Mesendoderm (in vitro differentiated cells): ENCODE measurements around the gene PRSS27.
A peak's percentile ranks its signal among the peaks of the same experiment; 100 is the strongest.
"Not testable (repeated sequence)": the region's sequence is repeated elsewhere in the genome, so short reads cannot be mapped to it uniquely, and the experiment has no call there.

ENCODE experiments used
- DNase-seq: peaks from one replicate; pipeline ENCODE4 v3.0.0; 2013
- H2AK5ac ChIP-seq: 2 replicates; pipeline ENCODE4 v1.6.1; 2013; ENCODE audit warnings: low read length, inconsistent platforms
- H2BK120ac ChIP-seq: 2 replicates; pipeline ENCODE4 v1.6.1; 2013; ENCODE audit warnings: low read depth, mild to moderate bottlenecking, low read length, moderate library complexity, mixed read lengths
- H2BK15ac ChIP-seq: replicated peaks from 2 replicates; pipeline ENCODE4 v1.6.1; 2013; ENCODE audit warnings: low read depth, mild to moderate bottlenecking, moderate library complexity
- H2BK5ac ChIP-seq: 2 replicates; pipeline ENCODE4 v1.6.1; 2013; ENCODE audit warnings: low read length, inconsistent platforms
- H3K18ac ChIP-seq: 2 replicates; pipeline ENCODE4 v1.6.1; 2013; ENCODE audit warnings: mild to moderate bottlenecking, low read length, mixed read lengths
- H3K23ac ChIP-seq: one replicate; pipeline ENCODE4 v1.6.1; 2013; ENCODE audit warnings: low read length
- H3K27ac ChIP-seq: 2 replicates; pipeline ENCODE4 v1.5.1; 2013; ENCODE audit warnings: low read depth, mild to moderate bottlenecking, inconsistent platforms, low read length, moderate library complexity
- H3K27me3 ChIP-seq: 2 replicates; pipeline ENCODE4 v1.6.1; 2013; ENCODE audit warnings: low read length, control low read depth, mild to moderate bottlenecking, inconsistent platforms; ENCODE audit not compliant: insufficient read depth, poor library complexity
- H3K36me3 ChIP-seq: 2 replicates; pipeline ENCODE4 v1.6.1; 2013; ENCODE audit warnings: low read length, inconsistent platforms; ENCODE audit not compliant: control insufficient read depth, insufficient read depth
- H3K4ac ChIP-seq: one replicate; pipeline ENCODE4 v1.6.1; 2013; ENCODE audit warnings: low read depth, mild to moderate bottlenecking, low read length, moderate library complexity
- H3K4me1 ChIP-seq: 2 replicates; pipeline ENCODE4 v1.6.1; 2013; ENCODE audit warnings: low read depth, low read length, inconsistent platforms; ENCODE audit not compliant: control insufficient read depth
- H3K4me2 ChIP-seq: 2 replicates; pipeline ENCODE4 v1.6.1; 2013; ENCODE audit warnings: low read length
- H3K4me3 ChIP-seq: 2 replicates; pipeline ENCODE4 v1.5.1; 2013; ENCODE audit warnings: mild to moderate bottlenecking, low read length
- H3K56ac ChIP-seq: one replicate; pipeline ENCODE4 v1.6.1; 2013; ENCODE audit warnings: low read length
- H3K79me1 ChIP-seq: 2 replicates; pipeline ENCODE4 v1.6.1; 2013; ENCODE audit warnings: low read length, inconsistent platforms
- H3K79me2 ChIP-seq: 2 replicates; pipeline ENCODE4 v1.6.1; 2013; ENCODE audit warnings: mild to moderate bottlenecking, low read length; ENCODE audit not compliant: control insufficient read depth, insufficient read depth
- H3K9ac ChIP-seq: 2 replicates; pipeline ENCODE4 v1.6.1; 2013; ENCODE audit warnings: low read length, inconsistent platforms
- H4K5ac ChIP-seq: one replicate; pipeline ENCODE4 v1.6.1; 2013; ENCODE audit warnings: low read length
- H4K8ac ChIP-seq: one replicate; pipeline ENCODE4 v1.6.1; 2013; ENCODE audit warnings: low read depth, mild to moderate bottlenecking, control low read depth, low read length, moderate library complexity
- WGBS: extraction: QIAGEN DNeasy Blood & Tissue Kit; methylation state at CpG from one replicate; pipeline ENCODE4 v1.1.7; 2013; ENCODE audit warnings: low lambda C conversion rate, missing lambda C conversion rate; ENCODE audit not compliant: insufficient coverage; ENCODE audit errors: extremely low coverage; 5-methylcytosine and 5-hydroxymethylcytosine counted together

PRSS27 gene

GRCh38 chr16:2687531-2688308 lies 32.3 kb downstream of the PRSS27 start:
- H4K8ac ChIP-seq = no peak overlapping the region
- H3K79me1 ChIP-seq = peaks cover 16% of the 10 kb centered on the region
- no peak overlapping the region for H3K4me2 ChIP-seq
- no peak overlapping the region for H3K9ac ChIP-seq
- H3K4me3 ChIP-seq = no peak overlapping the region
- H2BK5ac ChIP-seq = no peak overlapping the region
- WGBS = no CpG with 5 or more reads among the region's 19 CpGs
- H3K79me2 ChIP-seq = peaks cover 28% of the 10 kb centered on the region
- H3K36me3 ChIP-seq = no peaks in the 10 kb centered on the region
- no peak overlapping the region for H2BK120ac ChIP-seq
- H4K5ac ChIP-seq = no peak overlapping the region
- no peak overlapping the region for H3K56ac ChIP-seq
- H3K4me1 ChIP-seq = no peaks in the 10 kb centered on the region
- no peak overlapping the region for H3K23ac ChIP-seq
- no peak overlapping the region for H3K18ac ChIP-seq
- H3K27ac ChIP-seq = no peak overlapping the region
- no peaks in the 10 kb centered on the region for H3K27me3 ChIP-seq
- no peak overlapping the region for H2AK5ac ChIP-seq
- DNase-seq = no peak
- H2BK15ac ChIP-seq = no peak overlapping the region
- H3K4ac ChIP-seq = no peak overlapping the region

GRCh38 chr16:2686912-2687507 lies 33.0 kb downstream of the PRSS27 start:
- no peaks in the 10 kb centered on the region for H3K27me3 ChIP-seq
- H3K9ac ChIP-seq = no peak overlapping the region
- no peak overlapping the region for H2BK15ac ChIP-seq
- H3K79me2 ChIP-seq = peaks cover 30% of the 10 kb centered on the region
- H4K5ac ChIP-seq = no peak overlapping the region
- no peak overlapping the region for H3K4me3 ChIP-seq
- H2BK120ac ChIP-seq = no peak overlapping the region
- H2BK5ac ChIP-seq = no peak overlapping the region
- H3K4me1 ChIP-seq = no peaks in the 10 kb centered on the region
- no peak overlapping the region for H3K18ac ChIP-seq
- no peak overlapping the region for H2AK5ac ChIP-seq
- H3K4me2 ChIP-seq = no peak overlapping the region
- H4K8ac ChIP-seq = no peak overlapping the region
- no peaks in the 10 kb centered on the region for H3K36me3 ChIP-seq
- H3K79me1 ChIP-seq = peaks cover 15% of the 10 kb centered on the region
- no peak for DNase-seq
- WGBS = no CpG with 5 or more reads among the region's 20 CpGs
- H3K23ac ChIP-seq = no peak overlapping the region
- H3K56ac ChIP-seq = no peak overlapping the region
- H3K4ac ChIP-seq = no peak overlapping the region
- H3K27ac ChIP-seq = no peak overlapping the region

- Histone ChIP-seq H3K79me2 (peaks cover 31% of the 10 kb centered on the region), H3K79me1 (peaks cover 11% of the 10 kb centered on the region)
- H2AK5ac ChIP-seq, H4K8ac ChIP-seq, H3K4me3 ChIP-seq, H2BK5ac ChIP-seq, H3K27ac ChIP-seq, H3K36me3 ChIP-seq, H3K18ac ChIP-seq, H3K23ac ChIP-seq, H3K56ac ChIP-seq, H2BK15ac ChIP-seq, H3K9ac ChIP-seq, H3K4ac ChIP-seq, H2BK120ac ChIP-seq, H3K27me3 ChIP-seq, H3K4me2 ChIP-seq, H4K5ac ChIP-seq, DNase-seq, H3K4me1 ChIP-seq: not testable (repeated sequence)
- WGBS = no CpG with 5 or more reads among the region's 9 CpGs
These were observed 33.9 kb downstream of the PRSS27 start for GRCh38 chr16:2686075-2686474.

- H3K27ac ChIP-seq, H2AK5ac ChIP-seq, H4K5ac ChIP-seq, H2BK15ac ChIP-seq, H2BK120ac ChIP-seq, H3K4me1 ChIP-seq, H3K36me3 ChIP-seq, H3K79me1 ChIP-seq, DNase-seq, H2BK5ac ChIP-seq, H3K27me3 ChIP-seq, H3K18ac ChIP-seq, H3K4ac ChIP-seq, H4K8ac ChIP-seq: not testable (repeated sequence)
- Histone ChIP-seq H3K23ac (peak overlapping the region; percentile 37), H3K4me2 (peak overlapping the region; percentile 74), H3K56ac (peak overlapping the region; percentile 95), H3K79me2 (peaks cover 19% of the 10 kb centered on the region), H3K4me3 (peak overlapping the region; percentile 94), H3K9ac (peak overlapping the region; percentile 95)
- WGBS = no CpG with 5 or more reads among the region's 13 CpGs
These were observed 37.0 kb downstream of the PRSS27 start for GRCh38 chr16:2683041-2683440.

- Histone ChIP-seq H4K5ac (no peak within 1 kb of the TSS), H4K8ac (no peak within 1 kb of the TSS), H3K27me3 (no peaks in the 10 kb centered on the region), H2BK15ac (no peak within 1 kb of the TSS), H2BK5ac (no peak within 1 kb of the TSS), H3K79me2 (peaks cover 14% of the 10 kb centered on the region), H3K4me1 (no peaks in the 10 kb centered on the region), H3K9ac (peak within 1 kb of the TSS; percentile 95), H2BK120ac (no peak within 1 kb of the TSS), H3K23ac (peak within 1 kb of the TSS; percentile 37), H3K18ac (peak within 1 kb of the TSS; percentile 51), H3K79me1 (peaks cover 3% of the 10 kb centered on the region), H3K4me2 (peak within 1 kb of the TSS; percentile 74), H3K56ac (peak within 1 kb of the TSS; percentile 97), H3K4ac (peak within 1 kb of the TSS; percentile 96), H3K4me3 (peak within 1 kb of the TSS; percentile 94), H3K27ac (no peak within 1 kb of the TSS), H3K36me3 (no peaks in the 10 kb centered on the region), H2AK5ac (no peak within 1 kb of the TSS)
- peak; percentile 97 for DNase-seq
- no CpG with 5 or more reads among the region's 73 CpGs for WGBS
These were observed 37.6 kb downstream of the PRSS27 start, which contains the start of gene KCTD5 for GRCh38 chr16:2682209-2683021. TSS of gene KCTD5 (plus strand) at chr16:2682523. CDS start at chr16:2682549, 26 bp downstream.
